GM19238 (cell line): ENCODE measurements around the gene ZBTB7A.
"Not testable (repeated sequence)": the region's sequence is repeated elsewhere in the genome, so short reads cannot be mapped to it uniquely, and the experiment has no call there.

Experiments used
- DNase-seq: peaks from one replicate; pipeline ENCODE4 v3.0.0; 2011; ENCODE audit warnings: low spot score; ENCODE audit not compliant: insufficient read length

Gene ZBTB7A

DNA sequence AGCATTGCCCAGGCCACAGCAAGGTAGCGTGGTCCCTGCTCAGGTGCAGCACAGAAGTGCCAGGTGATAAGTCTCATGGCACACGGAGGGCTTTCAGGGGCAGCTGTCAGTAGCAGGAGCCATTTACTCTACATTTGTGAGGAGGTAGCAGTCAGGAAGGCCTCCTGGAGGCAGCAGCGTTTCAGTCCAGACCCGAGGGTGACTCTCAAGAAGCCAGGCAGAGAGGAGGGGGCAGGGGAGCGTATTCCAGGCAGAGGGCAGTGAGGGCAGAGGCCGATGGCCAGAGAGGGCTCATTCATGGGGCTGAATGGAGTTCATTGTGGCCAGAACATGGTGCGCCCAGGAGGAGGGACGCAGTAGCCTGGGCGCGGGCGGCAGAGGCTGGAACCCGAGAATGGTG is 50.2 kb downstream of the ZBTB7A start:
- DNase-seq = no peak

DNA sequence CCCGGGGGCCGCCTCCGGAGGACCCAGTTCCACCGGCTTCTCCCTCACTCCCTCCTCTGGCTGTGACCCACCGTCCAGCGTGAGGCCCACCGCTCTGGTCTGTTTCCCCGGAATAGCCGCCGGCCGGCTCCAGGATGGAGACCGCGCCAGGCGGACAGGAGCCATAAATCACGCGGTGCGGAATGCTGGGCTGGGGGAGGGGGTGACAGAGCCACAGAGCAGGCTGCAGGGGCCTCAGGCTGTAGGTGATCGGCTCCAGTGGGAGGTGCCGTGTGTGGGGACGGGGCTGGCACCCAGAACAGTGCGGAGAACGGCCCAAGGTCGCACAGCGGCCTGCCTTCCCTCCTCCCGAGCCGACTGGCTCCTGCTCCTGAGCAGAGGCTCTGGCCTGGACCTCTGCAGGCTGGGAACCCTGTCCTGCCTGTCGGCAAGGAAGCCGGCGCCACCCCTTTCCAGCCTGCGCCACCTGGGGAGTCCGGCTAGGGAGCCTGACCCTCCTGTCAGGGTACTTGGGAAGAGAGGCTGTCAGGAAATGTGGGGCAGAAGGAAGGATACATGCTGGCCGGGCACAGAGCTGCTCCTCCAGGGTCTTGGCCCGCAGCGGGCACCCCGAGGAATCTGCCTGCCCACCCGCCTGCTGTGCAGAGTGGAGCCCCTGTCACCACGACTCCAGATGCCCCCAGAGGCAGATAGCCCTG is 50.8 kb downstream of the ZBTB7A start:
- no peak for DNase-seq

DNA sequence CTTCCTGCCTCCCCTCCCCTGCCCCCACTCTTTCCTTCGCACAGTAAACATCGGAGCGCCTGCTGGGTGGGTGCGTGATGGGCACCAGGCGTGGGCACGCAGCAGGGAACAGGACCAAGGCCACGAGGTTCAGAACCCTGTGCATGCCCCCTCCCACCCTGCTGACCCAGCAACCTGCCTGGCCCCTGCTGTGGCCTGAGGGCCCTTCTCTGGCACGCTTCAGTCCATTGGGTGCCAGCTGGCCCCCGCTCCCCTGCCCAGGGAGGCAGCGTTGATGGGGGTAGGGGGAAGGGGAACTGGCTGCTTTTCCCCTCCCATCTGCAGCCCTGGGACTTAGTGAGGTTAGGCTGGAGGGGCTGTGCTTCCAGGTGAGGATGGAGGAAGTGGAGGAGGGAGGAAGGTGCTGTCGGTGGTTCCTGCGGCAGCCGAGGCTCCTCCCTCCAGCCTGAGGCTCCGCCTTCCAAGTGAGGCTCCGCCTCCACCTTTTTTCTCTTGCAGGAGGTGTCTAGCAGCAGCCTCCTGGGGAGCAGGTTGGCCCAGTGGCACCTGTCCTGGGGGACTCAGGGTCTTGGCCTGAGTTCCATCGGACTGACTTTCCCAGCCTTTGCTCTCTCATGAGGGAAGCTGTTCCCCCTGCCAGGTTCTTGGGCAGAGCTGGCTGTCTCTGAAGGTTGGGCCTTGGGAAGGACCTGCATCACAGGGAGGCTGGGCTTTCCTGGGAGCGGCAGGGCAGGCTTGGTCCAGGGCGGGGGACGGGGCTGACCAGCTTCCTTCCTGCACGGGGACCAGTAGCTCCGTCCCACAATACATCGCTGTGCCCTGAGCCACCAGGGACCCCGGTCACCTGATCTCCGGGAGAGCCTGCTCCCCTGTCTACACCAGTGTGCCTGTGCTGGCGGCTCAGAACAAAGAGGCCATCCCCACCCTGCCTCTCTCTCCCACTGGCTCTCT is 51.9 kb downstream of the ZBTB7A start:
- DNase-seq = no peak

DNA sequence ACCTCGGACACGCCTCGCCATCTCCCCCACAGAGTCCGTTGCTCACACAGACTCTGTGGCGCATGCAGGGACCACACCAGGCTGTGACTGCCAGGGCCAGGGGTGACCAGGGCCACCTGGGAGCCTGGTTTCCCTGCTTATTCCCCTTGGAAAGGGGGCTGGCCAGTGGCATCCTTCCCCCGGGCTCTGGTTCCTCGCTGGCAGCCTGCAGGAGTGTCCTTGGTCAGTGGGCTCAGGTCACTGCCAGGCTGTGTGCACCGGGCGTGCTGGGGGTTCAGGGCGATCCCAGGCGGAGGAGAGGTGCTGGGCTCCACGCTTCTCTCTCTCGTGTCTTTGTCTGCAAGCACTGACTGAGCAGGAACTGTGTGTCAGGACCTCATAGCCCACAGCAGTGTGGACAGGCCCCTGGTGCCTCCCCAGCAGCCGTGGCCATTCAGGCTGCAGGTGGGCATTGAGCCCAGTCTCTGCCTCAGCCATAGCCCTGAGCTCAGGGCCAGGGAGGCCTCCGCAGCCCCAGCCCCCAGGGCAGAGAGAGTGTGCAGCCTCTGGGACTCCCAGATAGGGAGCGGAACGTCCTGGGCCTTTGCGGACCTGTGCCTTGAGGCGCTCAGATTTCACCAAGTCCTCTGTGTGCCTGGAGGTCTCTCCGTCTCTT is 52.7 kb downstream of the ZBTB7A start:
- DNase-seq = no peak

DNA sequence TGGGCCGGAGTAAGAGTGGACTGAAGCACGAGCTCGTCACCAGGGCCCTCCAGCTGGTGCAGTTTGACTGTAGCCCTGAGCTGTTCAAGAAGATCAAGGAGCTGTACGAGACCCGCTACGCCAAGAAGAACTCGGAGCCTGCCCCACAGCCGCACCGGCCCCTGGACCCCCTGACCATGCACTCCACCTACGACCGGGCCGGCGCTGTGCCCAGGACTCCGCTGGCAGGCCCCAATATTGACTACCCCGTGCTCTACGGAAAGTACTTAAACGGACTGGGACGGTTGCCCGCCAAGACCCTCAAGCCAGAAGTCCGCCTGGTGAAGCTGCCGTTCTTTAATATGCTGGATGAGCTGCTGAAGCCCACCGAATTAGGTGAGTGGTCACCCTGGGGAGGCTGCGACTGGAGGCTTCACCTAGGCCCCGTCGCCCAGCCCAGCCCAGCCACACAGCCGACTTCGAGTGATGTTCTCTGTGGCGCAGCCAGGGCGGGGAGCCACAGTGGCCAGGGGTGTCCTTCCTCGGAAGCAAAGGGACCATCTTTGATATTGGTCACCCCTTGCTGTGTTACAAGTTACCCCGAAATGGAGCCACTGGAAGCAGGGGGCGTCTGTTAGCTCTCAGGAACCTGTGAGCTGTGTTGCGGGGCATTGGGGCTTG is 53.6 kb downstream of the ZBTB7A start:
- no peak for DNase-seq

DNA sequence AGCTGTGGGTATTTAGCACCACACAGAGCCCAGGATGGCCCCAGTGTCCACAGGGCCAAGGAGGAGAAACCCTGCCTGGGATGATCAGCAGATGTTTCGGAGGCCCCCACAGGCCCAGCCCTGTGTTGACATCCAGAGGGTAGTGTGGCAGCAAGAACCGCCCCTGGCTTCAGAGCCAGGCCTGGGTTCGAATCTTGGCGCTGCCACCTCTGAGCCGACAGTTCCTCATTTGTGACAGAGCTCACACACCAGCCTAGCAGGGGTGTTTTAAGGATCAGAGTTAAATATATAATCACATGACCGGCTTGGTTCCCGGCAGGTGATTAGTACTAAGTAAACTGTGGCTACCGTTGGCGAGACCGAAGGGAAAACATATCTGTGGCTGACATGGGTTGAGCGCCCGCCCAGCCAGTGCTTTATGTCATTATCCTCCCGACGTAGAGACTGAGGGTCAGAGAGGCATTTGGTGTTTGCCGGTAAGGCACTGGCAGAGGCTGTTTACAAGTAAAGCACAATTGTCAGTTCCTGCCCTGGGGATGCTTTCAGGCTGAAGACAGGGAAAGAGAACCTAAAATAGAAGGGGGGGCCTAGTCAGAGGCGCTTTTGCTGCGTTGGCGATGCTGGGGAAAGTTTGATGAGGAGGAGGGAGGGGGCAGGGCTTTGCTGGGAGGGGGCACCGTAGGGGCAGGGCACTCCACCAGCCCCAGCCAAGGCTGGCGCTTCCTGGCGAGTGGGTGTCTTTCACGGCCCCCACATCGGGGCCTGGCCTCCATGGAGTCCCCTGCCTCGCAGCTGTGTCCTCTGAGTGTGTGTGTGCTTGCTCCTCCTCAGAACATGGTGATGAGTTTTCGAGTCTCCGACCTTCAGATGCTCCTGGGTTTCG is 54.4 kb downstream of the ZBTB7A start:
- no peak for DNase-seq

DNA sequence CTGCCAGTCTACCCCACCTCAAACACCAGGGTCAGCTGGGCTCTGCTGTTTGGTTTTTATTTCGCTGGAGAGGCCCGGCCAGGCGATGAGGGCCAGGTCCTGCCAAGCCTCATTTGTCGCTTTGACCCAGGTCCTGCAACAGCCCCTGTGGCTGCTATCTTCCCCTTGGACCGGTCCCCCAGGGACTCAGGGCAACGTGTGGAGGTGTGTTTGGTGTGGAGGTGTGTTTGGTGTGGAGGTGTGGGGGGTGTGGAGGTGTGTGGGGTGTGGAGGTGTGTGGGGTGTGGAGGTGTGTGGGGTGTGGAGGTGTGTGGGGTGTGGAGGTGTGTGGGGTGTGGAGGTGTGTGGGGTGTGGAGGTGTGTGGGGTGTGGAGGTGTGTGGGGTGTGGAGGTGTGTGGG is 55.3 kb downstream of the ZBTB7A start:
- not testable (repeated sequence) for DNase-seq

DNA sequence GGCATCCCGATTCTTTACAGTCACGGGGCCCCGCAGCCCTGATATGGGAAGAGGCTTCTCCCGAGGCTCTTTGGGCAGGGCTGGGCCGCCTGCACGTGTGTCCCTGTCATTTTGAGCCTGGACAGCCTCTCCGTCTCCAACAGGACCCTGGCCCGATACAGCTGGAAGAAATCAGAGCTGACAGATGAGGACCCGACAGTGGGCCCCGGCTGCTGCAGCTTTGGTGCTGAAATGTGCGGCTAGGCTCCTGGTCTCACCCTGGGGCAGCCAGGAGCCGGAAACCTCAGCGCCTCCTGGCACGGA is 55.9 kb downstream of the ZBTB7A start:
- no peak for DNase-seq

DNA sequence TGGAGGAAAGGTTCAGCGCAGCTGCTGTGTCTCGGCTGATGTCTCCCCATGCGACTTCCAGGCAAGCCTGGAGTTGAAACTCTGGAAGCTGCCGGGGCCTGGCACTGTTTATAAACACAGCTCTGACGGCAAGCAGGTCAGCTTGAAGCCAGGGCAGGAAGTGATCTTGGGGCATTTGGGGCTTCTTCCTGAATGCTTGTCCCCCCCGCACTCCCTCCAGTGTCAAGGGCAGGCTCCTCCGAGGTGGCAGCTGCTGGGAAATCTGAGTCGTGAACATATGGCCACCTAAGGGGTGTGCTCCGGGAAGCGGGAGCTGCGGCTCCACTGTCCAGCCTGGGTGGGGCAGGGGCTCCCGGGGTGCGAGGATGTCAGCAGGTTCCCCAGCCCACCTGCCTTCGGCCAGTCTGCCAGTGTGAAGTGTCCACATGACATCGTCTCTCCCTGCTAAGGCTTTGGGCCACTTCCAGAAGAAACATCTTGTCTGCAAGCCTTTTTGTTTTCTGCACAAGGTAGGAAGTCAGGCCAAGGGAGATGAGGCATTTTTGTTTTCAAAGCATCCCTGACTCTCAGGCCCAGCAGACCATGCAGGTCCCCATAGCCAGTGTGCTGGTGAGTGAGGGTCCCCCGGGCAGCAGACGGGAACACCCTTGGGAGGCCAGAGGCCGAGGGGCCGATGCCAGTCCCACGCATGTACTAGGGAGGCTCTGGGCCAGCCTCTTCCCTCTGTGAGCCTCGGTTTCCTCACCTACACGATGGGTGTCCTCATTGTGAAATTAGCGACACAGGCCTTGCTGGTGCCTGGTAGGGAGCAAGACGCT is 56.5 kb downstream of the ZBTB7A start:
- DNase-seq = no peak

DNA sequence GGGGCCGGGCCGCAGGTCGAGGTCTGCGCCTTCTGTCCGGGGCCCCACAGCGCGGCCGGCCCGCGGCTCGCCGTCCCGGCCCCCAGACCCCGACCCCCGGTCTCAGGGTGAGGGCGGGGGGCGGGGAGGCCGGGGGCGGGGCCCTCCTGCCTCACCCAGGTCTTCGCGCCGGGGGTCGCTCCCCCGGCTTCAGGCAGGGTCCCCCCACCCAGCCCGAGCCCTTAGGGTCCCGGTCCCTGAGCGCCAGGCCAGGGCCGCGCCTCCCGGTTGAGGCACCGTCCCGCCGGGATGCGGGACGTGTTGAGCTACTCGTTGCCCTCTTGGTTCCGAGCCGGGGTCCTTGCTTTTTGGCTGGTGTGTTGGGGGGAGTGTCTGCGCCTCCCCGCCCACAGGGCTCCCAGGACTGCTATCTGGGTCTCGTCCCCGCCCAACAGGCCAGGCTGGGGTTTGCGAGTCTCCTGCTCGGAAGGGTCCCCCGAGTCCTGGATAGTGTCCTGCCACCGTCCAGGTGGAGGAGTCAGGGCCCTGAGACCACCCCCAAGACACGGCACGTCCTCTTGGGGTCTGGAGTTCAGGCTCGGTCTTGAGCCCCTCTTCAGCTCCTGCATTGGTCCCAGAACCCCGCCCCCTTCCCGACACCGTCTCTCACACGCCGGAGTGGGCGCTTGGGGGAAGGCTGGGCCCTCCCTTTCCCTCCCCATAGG is 58.7 kb downstream of the ZBTB7A start:
- no peak for DNase-seq

DNA sequence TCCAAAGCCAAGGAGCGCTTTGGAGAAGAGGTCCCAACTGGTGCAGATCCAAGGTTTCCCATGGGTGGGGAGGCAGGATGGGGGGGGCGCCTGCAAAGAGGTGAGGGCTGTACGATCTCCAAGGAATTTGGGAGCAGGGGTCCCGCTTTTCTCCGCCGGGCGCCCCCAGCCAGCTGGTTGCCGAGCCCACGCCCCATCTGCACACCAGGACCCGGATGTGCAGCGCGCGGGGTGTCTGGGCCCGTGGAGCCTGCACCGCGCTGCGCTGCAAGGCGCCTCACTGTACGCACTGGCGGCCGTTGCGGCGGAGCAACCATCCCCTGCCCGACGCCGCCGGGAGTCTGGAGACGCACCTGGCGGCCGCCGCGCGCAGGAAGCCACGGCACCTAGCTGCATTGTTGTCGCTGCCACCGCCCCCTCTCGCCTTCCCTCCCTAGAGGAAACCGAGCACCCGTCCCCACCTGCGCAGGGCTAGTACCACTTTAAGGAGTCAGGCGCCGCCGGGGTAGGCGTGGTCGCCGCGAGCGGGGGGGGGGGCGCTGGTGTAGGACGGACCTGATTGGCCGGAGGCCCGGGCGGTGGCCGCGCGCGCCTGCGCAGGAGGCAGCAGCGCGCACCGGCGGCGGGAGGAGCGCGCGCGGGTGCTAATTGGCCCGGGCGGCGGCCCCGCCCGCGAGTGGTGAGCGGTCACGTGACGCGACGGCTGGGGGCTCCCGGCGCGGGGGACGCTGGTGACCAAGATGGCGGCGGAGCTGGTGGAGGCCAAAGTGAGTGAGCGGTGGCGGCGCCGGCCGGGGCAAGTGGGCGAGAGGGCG is 59.5 kb downstream of the ZBTB7A start, which contains the start of gene PIAS4:
TSS of gene PIAS4 (plus strand) at position 716 of the 815 bp plus-strand sequence. CDS start at position 741, 25 bp downstream.
- DNase-seq = peak; percentile 100

DNA sequence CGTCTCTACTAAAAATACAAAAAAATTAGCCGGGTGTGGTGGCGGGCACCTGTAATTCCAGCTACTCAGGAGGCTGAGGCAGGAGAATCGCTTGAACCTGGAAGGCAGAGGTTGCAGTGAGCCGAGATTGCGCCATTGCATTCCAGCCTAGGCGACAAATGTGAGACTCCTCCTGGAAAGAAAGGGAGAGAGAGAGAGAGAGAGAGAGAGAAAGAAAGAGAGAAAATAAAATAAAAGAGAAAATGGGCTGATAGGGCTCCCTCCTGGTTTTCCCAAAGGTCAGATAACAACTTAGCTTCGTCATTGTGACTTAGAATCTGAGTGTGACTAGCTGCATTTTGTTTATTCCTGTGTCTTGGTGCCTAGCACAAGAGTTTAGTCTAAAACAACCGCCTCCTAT is 61.3 kb downstream of the ZBTB7A start:
- DNase-seq = not testable (repeated sequence)

DNA sequence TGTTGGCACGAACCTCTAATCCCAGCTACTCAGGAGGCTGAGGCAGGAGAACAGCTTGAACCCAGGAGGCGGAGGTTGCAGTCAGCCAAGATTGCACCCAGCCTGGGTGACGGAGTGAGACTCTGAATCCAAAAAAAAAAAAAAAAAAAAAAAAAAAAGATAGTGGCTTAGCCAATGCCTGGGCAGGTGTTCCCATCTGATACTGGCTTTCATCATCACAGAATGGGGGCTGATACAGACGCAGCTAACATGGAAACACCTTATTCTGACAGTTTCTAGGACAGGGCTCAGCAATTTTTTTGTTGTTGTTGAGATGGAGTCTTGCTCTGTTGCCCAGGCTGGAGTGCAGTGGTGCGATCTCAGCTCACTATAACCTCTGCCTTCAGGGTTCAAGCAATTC is 65.9 kb downstream of the ZBTB7A start:
- DNase-seq = not testable (repeated sequence)

DNA sequence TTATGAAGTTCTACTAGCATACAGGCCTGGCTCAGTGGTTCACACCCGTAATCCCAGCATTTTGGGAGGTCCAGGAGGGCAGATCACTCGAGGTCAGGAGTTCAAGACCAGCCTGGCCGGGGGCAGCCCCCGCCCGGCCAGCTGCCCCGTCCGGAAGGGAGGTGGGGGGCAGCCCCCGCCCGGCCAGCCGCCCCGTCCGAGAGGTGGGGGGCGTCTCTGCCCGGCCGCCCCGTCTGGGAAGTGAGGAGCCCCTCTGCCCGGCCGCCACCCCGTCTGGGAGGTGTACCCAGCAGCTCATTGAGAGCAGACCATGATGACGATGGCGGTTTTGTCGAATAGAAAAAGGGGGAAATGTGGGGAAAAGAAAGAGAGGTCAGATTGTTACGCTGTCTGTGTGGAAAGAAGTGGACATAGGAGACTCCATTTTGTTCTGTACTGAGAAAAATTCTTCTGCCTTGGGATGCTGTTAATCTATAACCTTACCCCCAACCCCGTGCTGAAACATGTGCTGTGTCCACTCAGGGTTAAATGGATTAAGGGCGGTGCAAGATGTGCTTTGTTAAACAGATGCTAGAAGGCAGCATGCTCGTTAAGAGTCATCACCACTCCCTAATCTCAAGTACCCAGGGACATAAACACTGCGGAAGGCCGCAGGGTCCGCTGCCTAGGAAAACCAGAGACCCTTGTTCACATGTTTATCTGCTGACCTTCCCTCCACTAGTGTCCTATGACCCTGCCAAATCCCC is 67.9 kb downstream of the ZBTB7A start:
- not testable (repeated sequence) for DNase-seq

DNA sequence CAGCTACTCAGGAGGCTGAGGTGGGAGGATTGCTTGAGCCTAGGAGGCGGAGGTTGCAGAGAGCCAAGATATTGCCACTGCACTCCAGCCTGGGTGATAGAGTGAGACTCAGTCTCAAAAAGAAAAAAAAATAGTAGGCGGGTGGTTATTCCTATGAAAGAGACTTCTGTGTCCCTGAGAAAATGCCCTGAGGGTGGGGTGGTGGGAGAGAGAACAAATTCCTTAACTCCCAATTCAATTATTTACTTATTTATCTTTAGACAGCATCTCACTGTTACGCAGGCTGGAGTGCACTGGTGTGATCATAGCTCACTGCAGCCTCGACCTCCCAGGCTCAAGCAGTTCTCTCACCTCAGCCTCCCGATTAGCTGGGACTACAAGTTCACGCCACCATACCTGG is 71.1 kb downstream of the ZBTB7A start:
- DNase-seq = no peak
